GM12892 (cell line): Measurements from ENCODE around the gene FXYD3.

Experiments
- POLR2A ChIP-seq: IDR thresholded peaks from 2 replicates; pipeline ENCODE4 v1.6.1; 2011; ENCODE audit warnings: low read depth, low read length, control low read depth
- POLR2AphosphoS5 ChIP-seq: IDR thresholded peaks from 2 replicates; pipeline ENCODE4 v1.6.1; 2011; ENCODE audit warnings: low read depth, low read length, control low read depth
- TAF1 ChIP-seq: IDR thresholded peaks from 2 replicates; pipeline ENCODE4 v1.6.1; 2011; ENCODE audit warnings: low read depth, mild to moderate bottlenecking, control low read depth, low read length, borderline replicate concordance

DNA sequence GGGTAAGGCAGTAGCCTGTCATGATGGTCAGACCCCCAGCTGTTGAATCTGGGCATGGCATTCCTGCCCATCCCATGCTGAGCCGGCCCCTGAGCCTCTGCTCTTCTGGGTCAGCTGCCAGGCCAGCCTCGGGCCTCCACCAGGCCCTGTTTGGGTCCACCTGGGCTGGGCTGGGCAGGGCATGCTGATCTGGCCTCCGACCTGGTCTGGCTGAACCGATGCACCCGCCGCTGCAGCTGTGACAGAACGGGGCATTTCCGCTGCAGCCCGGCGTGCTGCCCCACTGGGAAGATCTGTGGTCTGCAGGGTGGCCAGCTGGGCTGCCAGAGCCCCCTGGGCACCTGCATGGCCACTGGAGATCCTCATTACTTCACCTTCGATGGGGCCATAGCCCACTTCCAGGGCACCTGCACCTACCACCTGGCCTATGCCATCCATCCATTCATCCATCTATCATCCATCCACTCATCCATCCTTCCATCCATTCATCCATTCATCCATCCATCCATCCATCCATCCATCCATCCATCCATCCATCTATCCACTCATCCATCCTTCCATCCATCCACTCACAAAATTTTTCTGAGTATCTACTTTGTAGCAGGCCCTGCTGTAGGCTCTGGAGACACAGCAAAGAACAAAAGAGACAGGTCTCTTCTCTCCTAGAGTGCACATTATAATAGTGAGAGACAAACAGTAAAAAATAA is 21.5 kb upstream of the FXYD3 start:
- TF ChIP-seq TAF1, result no peak
- no peak for TF ChIP-seq POLR2A
- TF ChIP-seq POLR2AphosphoS5, result no peak
